Erythroblast (primary cell): ENCODE measurements around the gene CTAGE15.
"Not testable (repeated sequence)": the region's sequence is repeated elsewhere in the genome, so short reads cannot be mapped to it uniquely, and the experiment has no call there.

ENCODE experiments used
- GATA1 ChIP-seq: IDR thresholded peaks from 2 replicates; pipeline ENCODE4 v1.6.1; 2011; ENCODE audit warnings: low read depth, mild to moderate bottlenecking, control low read depth, low read length, moderate library complexity
- POLR2A ChIP-seq: IDR thresholded peaks from 2 replicates; pipeline ENCODE4 v1.6.1; 2011; ENCODE audit warnings: mild to moderate bottlenecking, low read length

- TF ChIP-seq POLR2A, GATA1: not testable (repeated sequence)
These were observed 49.6 kb downstream of the CTAGE15 start for GRCh38 chr7:143621175-143621574.
